ENCODE results near the gene GLG1.
"Not testable (repeated sequence)": the region's sequence is repeated elsewhere in the genome, so short reads cannot be mapped to it uniquely, and the experiment has no call there.

GRCh38 chr16:74542911-74543578 lies 63.9 kb downstream of the GLG1 start:
- not testable (repeated sequence) for TF ChIP-seq CTCF (IDR thresholded peaks at IDR 0.05; ENCODE audit: low read depth, low read length, missing input control); ATF3 (IDR thresholded peaks at IDR 0.05); RAD21 (IDR thresholded peaks at IDR 0.05); MAX (IDR thresholded peaks at IDR 0.05); REST (IDR thresholded peaks at IDR 0.05); SP1 (IDR thresholded peaks at IDR 0.05); ZBTB33 (IDR thresholded peaks at IDR 0.05); NR2F2 (IDR thresholded peaks at IDR 0.05); TAF1 (conservative IDR thresholded peaks at IDR 0.05)
